ENCODE data around the gene COX7B2. TPM values are rescaled to one million over a fixed set of nuclear protein-coding genes. Genes with fewer than 3 reads are reported as not detected.

The COX7B2 gene
- total RNA-seq, 1 donor from 2014 or later = not detected

DNA sequence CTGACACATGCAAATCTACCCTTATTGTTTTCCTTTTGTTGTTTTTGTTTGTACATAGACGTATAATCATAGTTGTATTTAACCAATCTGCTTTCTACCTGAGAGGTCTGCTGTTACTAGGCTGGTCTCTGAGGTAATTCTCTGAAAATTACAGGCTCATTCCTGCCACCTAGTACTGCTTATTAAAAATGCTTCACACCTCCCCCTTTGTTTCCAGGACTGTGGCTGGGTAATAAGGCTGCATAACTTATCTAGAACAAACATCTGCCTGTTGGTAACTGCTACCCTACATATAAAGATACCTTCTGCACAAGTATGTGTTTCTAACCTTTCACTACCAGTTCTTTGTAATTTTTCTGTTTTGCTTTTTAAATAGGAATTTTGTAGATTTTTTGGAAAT is 34.2 kb downstream of the COX7B2 start:
- intact Hi-C loops (cut with DNase I) = no loop called here
- Histone ChIP-seq H3K36me3 (no peaks in the 10 kb centered on the region), H3K4me1 (no peaks in the 10 kb centered on the region), H3K9me3 (peaks cover 8% of the 10 kb centered on the region), H3K27me3 (ENCODE audit: low read depth) (no peaks in the 10 kb centered on the region), H3K27ac (no peak overlapping the region), H3K4me3 (no peak overlapping the region)
- no peak for ATAC-seq
- DNase-seq = no peak
- TF ChIP-seq CTCF (IDR thresholded peaks at IDR 0.05) = no peak

DNA sequence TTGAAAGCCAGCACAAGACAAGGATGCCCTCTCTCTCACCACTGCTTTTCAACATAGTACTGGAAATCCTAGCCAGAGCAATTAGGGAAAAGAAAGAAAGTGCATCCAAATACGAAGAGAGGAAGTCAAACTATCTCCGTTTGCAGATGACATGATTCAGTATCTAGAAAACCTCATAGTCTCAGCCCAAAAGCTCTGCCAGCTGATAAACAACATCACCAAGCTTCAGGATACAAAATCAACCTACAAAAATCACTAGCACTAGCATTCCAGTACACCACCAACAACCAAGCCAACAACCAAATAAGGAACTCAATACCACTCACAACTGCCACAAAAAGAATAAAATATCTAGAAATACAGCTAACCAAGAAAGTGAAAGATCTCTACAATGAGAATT is 38.6 kb downstream of the COX7B2 start:
- Histone ChIP-seq H3K4me1 (no peaks in the 10 kb centered on the region), H3K36me3 (no peaks in the 10 kb centered on the region), H3K9me3 (peaks cover 8% of the 10 kb centered on the region), H3K27me3 (ENCODE audit: low read depth) (no peaks in the 10 kb centered on the region), H3K4me3 (no peak overlapping the region), H3K27ac (no peak overlapping the region)
- no peak for TF ChIP-seq CTCF (IDR thresholded peaks at IDR 0.05)
- intact Hi-C loops (cut with DNase I) = no loop called here
- DNase-seq (no peak), ATAC-seq (no peak)

DNA sequence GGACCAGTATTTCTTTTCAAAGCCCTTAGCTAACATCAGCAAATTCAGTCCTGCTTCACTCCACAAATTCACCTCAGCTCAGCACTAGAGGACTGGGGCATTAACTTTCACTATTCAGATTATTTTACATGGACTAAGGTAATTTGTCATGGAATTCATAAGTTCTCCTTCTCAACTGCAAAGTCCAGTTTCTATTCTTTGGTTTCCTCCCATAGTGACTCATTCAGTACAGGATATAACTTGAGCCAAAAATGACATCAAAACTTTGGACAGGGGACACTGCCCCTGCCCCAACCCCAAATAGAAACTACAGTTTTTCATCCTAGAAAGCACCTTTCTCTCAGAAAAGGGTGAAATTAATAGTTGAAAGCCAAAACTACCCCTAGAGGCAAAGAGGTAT is 52.7 kb downstream of the COX7B2 start:
- Histone ChIP-seq H3K9me3 (no peaks in the 10 kb centered on the region), H3K27me3 (ENCODE audit: low read depth) (no peaks in the 10 kb centered on the region), H3K27ac (no peak overlapping the region), H3K4me1 (no peaks in the 10 kb centered on the region), H3K4me3 (no peak overlapping the region), H3K36me3 (no peaks in the 10 kb centered on the region)
- no peak for TF ChIP-seq CTCF (IDR thresholded peaks at IDR 0.05)
- intact Hi-C loops (cut with DNase I) = no loop called here
- ATAC-seq (no peak), DNase-seq (no peak)

DNA sequence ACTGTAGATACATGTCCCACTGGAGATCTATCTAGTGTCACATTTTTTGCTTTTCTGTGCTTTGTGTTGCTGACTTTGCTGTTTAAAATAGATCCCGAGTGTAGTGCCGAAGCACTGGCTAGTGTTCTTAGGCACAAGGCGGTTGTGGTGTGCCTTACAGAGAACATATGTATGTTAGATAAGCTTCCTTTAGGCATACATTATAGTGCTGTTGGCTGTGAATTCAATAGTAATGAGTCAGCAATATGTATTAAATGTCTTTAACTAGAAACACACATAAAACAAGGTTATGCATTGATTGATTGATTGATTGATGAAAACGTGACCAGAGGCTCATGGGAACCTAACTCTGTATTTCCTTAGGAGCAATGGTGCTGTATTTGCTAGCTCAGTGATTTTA is 56.2 kb downstream of the COX7B2 start:
- H3K27ac ChIP-seq = no peak overlapping the region
- intact Hi-C loops (cut with DNase I) = no loop called here
- TF ChIP-seq CTCF (IDR thresholded peaks at IDR 0.05) = no peak

GRCh38 chr4:46850026-46850425 is 59.0 kb downstream of the COX7B2 start:
- ATAC-seq (no peak), DNase-seq (no peak)
- intact Hi-C loops (cut with DNase I) = no loop called here
- H3K27ac ChIP-seq = no peak overlapping the region
- no peaks in the 10 kb centered on the region for H3K27me3 ChIP-seq (ENCODE audit: low read depth)
- H3K36me3 ChIP-seq = no peaks in the 10 kb centered on the region
- H3K4me3 ChIP-seq = no peak overlapping the region
- no peaks in the 10 kb centered on the region for H3K4me1 ChIP-seq
- H3K9me3 ChIP-seq = no peaks in the 10 kb centered on the region
- TF ChIP-seq CTCF (IDR thresholded peaks at IDR 0.05) = no peak

More for the DNA sequence above, 56.2 kb downstream of the COX7B2 start:
- no peaks in the 10 kb centered on the region for H3K4me1 ChIP-seq
- DNase-seq (no peak), ATAC-seq (no peak)
- no peaks in the 10 kb centered on the region for H3K36me3 ChIP-seq
- no peaks in the 10 kb centered on the region for H3K9me3 ChIP-seq
- H3K4me3 ChIP-seq = no peak overlapping the region
- H3K27me3 ChIP-seq (ENCODE audit: low read depth) = no peaks in the 10 kb centered on the region
